Neuronal stem cell (in vitro differentiated cells): ENCODE data around the gene MGAT4C.

Experiments
- DNase-seq: peaks from one replicate; pipeline ENCODE4 v3.0.0-alpha.2; 2013; ENCODE audit warnings: low spot score
- H2AFZ ChIP-seq: one replicate; pipeline ENCODE4 v1.6.1; 2013; ENCODE audit warnings: mild to moderate bottlenecking, low read length, inconsistent platforms
- H2AK5ac ChIP-seq: 2 replicates; pipeline ENCODE4 v1.6.1; 2013; ENCODE audit warnings: low read depth, mild to moderate bottlenecking, inconsistent platforms, low read length, moderate library complexity, mixed read lengths
- H2BK120ac ChIP-seq: 2 replicates; pipeline ENCODE4 v1.6.1; 2013; ENCODE audit warnings: low read depth, mild to moderate bottlenecking, inconsistent platforms, low read length, moderate library complexity, mixed read lengths
- H2BK12ac ChIP-seq: one replicate; pipeline ENCODE4 v1.6.1; 2013; ENCODE audit warnings: low read length, inconsistent platforms
- H2BK15ac ChIP-seq: 2 replicates; pipeline ENCODE4 v1.6.1; 2013; ENCODE audit warnings: mild to moderate bottlenecking, low read length, inconsistent platforms, mixed read lengths
- H2BK5ac ChIP-seq: one replicate; pipeline ENCODE4 v1.6.1; 2013; ENCODE audit warnings: inconsistent platforms, mild to moderate bottlenecking, low read length, moderate library complexity
- H3K14ac ChIP-seq: one replicate; pipeline ENCODE4 v1.6.1; 2013; ENCODE audit warnings: low read length, inconsistent platforms
- H3K18ac ChIP-seq: 2 replicates; pipeline ENCODE4 v1.6.1; 2013; ENCODE audit warnings: low read length, inconsistent platforms
- H3K23ac ChIP-seq: 2 replicates; pipeline ENCODE4 v1.6.1; 2013; ENCODE audit warnings: low read depth, mild to moderate bottlenecking, mixed read lengths, low read length, inconsistent platforms; ENCODE audit not compliant: poor library complexity
- H3K27ac ChIP-seq: replicated peaks from 3 replicates; pipeline ENCODE4 v1.5.1; 2013; ENCODE audit warnings: low read length, inconsistent platforms
- H3K27me3 ChIP-seq, 3 experiments: 2 replicates each; pipeline ENCODE4 v1.6.1; 2013; ENCODE audit warnings: low read length in 3 of 3, mild to moderate bottlenecking in 2 of 3, inconsistent platforms in 1 of 3, low read depth in 1 of 3, mixed read lengths in 1 of 3, moderate library complexity in 1 of 3; ENCODE audit not compliant: control insufficient read depth in 3 of 3, insufficient read depth in 3 of 3
- H3K36me3 ChIP-seq, 2 donors: replicated peaks in 1 of 2; 2 replicates each; pipeline ENCODE4 v1.6.1; 2013; ENCODE audit warnings: low read length in 2 of 2; ENCODE audit not compliant: control insufficient read depth in 2 of 2, insufficient read depth in 2 of 2
- H3K4ac ChIP-seq: 2 replicates; pipeline ENCODE4 v1.6.1; 2013; ENCODE audit warnings: inconsistent platforms, mild to moderate bottlenecking, low read length, moderate library complexity
- H3K4me1 ChIP-seq, 2 donors: 1 replicate in 1 of 2; 2 replicates in 1 of 2; pipeline ENCODE4 v1.6.1; 2013; ENCODE audit warnings: low read length in 2 of 2, low read depth in 1 of 2; ENCODE audit not compliant: control insufficient read depth in 2 of 2, insufficient read depth in 1 of 2
- H3K4me2 ChIP-seq: one replicate; pipeline ENCODE4 v1.6.1; 2013; ENCODE audit warnings: mild to moderate bottlenecking, low read length, inconsistent platforms; ENCODE audit not compliant: insufficient read depth, poor library complexity, severe bottlenecking
- H3K4me3 ChIP-seq, 2 donors: 2 replicates each; pipeline ENCODE4 v1.5.1; 2013; ENCODE audit warnings: low read length in 2 of 2, mild to moderate bottlenecking in 2 of 2, inconsistent platforms in 1 of 2, moderate library complexity in 1 of 2
- H3K79me1 ChIP-seq: one replicate; pipeline ENCODE4 v1.6.1; 2013; ENCODE audit warnings: low read depth, mild to moderate bottlenecking, inconsistent platforms, low read length, moderate library complexity
- H3K9ac ChIP-seq: one replicate; pipeline ENCODE4 v1.6.1; 2013; ENCODE audit warnings: mild to moderate bottlenecking, low read depth, low read length, inconsistent platforms; ENCODE audit not compliant: poor library complexity
- H3K9me3 ChIP-seq, 2 donors: replicated peaks in 1 of 2; 2 replicates each; pipeline versions ENCODE3 to v1.6.1; 2013; ENCODE audit warnings: low read length in 2 of 2, mild to moderate bottlenecking in 2 of 2, inconsistent platforms in 1 of 2, low read depth in 1 of 2, mixed read lengths in 1 of 2, moderate library complexity in 1 of 2; ENCODE audit not compliant: control insufficient read depth in 2 of 2, insufficient read depth in 1 of 2
- H4K8ac ChIP-seq: one replicate; pipeline ENCODE4 v1.6.1; 2013; ENCODE audit warnings: low read depth, mild to moderate bottlenecking, inconsistent platforms, low read length, moderate library complexity
- H4K91ac ChIP-seq: one replicate; pipeline ENCODE4 v1.6.1; 2013; ENCODE audit warnings: low read length, low read depth, mild to moderate bottlenecking, inconsistent platforms; ENCODE audit not compliant: poor library complexity
- WGBS, 2 donors: extraction: QIAGEN DNeasy Blood & Tissue Kit; methylation state at CpG; one replicate each; pipeline ENCODE4 v1.1.7; 2013; ENCODE audit warnings: missing lambda C conversion rate in 2 of 2, mixed read lengths in 1 of 2; ENCODE audit not compliant: insufficient read length in 2 of 2, insufficient replicate concordance in 1 of 2; ENCODE audit errors: extremely low coverage in 2 of 2; 5-methylcytosine and 5-hydroxymethylcytosine counted together

Gene MGAT4C

DNA sequence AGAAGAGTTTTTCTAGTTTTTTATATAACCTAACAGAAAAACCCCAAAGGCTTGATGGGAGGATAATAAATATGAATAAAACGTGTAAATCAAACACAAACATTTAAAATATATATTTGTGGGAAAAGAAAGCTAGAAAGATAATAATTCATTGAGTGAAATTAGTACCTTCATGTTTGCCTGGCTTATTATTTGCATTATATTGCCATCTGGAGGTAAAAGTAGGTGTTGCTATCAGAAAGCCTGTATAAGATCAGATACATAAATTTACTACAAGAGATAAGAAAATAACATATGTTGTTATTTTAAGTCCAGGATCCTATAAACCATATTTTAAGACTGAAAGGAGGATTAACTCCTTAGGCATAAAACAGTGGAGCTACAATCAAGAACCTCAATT lies 304.4 kb downstream of the MGAT4C start:
- Histone ChIP-seq H3K9me3 (peaks cover 0 to 2% of the 10 kb centered on the region in 2 donors), H3K9ac (no peak overlapping the region), H3K4me3 (no peak overlapping the region), H3K4me1 (no peaks in the 10 kb centered on the region), H3K4me2 (no peak overlapping the region), H3K23ac (no peak overlapping the region), H2BK120ac (no peak overlapping the region), H3K4ac (no peak overlapping the region), H3K36me3 (no peaks in the 10 kb centered on the region), H3K14ac (no peak overlapping the region), H2BK12ac (no peak overlapping the region), H2BK5ac (no peak overlapping the region), H2AK5ac (no peak overlapping the region), H2BK15ac (no peak overlapping the region), H3K27me3 (no peaks in the 10 kb centered on the region), H3K79me1 (no peaks in the 10 kb centered on the region), H4K91ac (no peak overlapping the region), H4K8ac (no peak overlapping the region), H2AFZ (no peak overlapping the region), H3K27ac (no peak overlapping the region), H3K18ac (no peak overlapping the region)
- no peak for DNase-seq
- WGBS, 2 donors: no CpG with 5 or more reads among the region's 1 CpG

DNA sequence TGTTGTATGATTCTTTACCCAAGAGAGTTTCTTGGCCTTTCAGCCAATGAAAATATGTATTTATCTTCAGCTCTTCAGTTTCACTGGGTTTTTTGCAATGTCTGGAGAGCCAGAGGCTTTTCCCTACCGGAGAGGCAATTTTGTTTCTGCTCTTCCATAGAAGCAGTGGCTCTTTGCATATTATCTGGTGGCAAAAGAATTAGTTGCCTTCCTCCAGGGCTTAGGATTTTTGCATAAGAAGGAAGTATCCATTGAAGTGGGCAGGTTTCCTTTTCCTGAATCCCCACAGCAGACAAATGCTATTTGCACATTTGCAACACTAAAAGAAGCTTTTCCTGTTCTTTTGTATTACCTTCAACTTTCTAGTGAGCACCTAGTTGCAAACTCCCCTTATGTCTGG lies 306.9 kb downstream of the MGAT4C start:
- Histone ChIP-seq H3K27me3 (no peaks in the 10 kb centered on the region), H3K18ac (no peak overlapping the region), H4K91ac (no peak overlapping the region), H3K4me2 (no peak overlapping the region), H3K4me1 (no peaks in the 10 kb centered on the region), H2BK12ac (no peak overlapping the region), H3K9me3 (peaks cover 0 to 2% of the 10 kb centered on the region in 2 donors), H2BK120ac (no peak overlapping the region), H3K4me3 (no peak overlapping the region), H2AFZ (peak overlapping the region; percentile 68), H3K9ac (no peak overlapping the region), H2BK5ac (no peak overlapping the region), H3K79me1 (no peaks in the 10 kb centered on the region), H3K14ac (no peak overlapping the region), H2BK15ac (no peak overlapping the region), H3K23ac (no peak overlapping the region), H3K4ac (no peak overlapping the region), H3K36me3 (no peaks in the 10 kb centered on the region), H3K27ac (no peak overlapping the region), H4K8ac (no peak overlapping the region), H2AK5ac (no peak overlapping the region)
- DNase-seq: no peak
- no CpG with 5 or more reads among the region's 1 CpG for WGBS, 2 donors

DNA sequence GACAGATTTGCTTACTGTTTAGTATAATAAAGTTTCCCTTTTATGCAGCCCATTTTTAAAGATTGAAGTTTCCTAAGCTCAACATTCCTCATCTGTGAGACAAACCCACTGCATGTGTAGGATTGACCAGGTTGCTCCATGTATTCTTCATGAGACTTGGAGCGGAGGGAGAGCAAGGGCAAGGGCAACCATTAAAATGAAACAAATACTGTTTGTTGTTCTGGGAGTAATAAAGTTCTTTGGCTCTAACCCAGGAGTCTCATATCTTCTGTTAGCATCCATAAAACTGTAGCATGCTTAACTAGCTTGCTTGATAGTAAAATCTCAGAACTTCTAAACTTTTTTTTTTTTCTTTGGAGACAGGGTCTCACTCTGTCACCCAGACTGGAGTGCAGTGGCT lies 307.9 kb downstream of the MGAT4C start:
- Histone ChIP-seq H2AK5ac (no peak overlapping the region), H4K91ac (no peak overlapping the region), H3K9ac (no peak overlapping the region), H3K36me3 (no peaks in the 10 kb centered on the region), H3K23ac (no peak overlapping the region), H3K79me1 (no peaks in the 10 kb centered on the region), H2BK5ac (no peak overlapping the region), H3K4me3 (no peak overlapping the region), H2BK15ac (no peak overlapping the region), H2BK12ac (no peak overlapping the region), H3K18ac (no peak overlapping the region), H3K4me2 (no peak overlapping the region), H2AFZ (no peak overlapping the region), H3K27me3 (no peaks in the 10 kb centered on the region), H3K9me3 (peaks cover 0 to 2% of the 10 kb centered on the region in 2 donors), H3K4ac (no peak overlapping the region), H4K8ac (no peak overlapping the region), H2BK120ac (no peak overlapping the region), H3K27ac (no peak overlapping the region), H3K4me1 (no peaks in the 10 kb centered on the region), H3K14ac (no peak overlapping the region)
- WGBS, 2 donors: no CpG with 5 or more reads among the region's 1 CpG
- DNase-seq: no peak

GRCh38 chr12:85947286-85947685 lies 308.9 kb downstream of the MGAT4C start:
- no peak for DNase-seq
- Histone ChIP-seq H3K18ac (no peak overlapping the region), H3K4me1 (no peaks in the 10 kb centered on the region), H2BK12ac (no peak overlapping the region), H3K9ac (no peak overlapping the region), H3K27ac (no peak overlapping the region), H3K27me3 (no peaks in the 10 kb centered on the region), H3K23ac (no peak overlapping the region), H3K4ac (no peak overlapping the region), H3K14ac (no peak overlapping the region), H2AFZ (no peak overlapping the region), H2AK5ac (no peak overlapping the region), H3K36me3 (no peaks in the 10 kb centered on the region), H3K9me3 (peaks cover 0 to 2% of the 10 kb centered on the region in 2 donors), H3K4me2 (no peak overlapping the region), H2BK15ac (no peak overlapping the region), H2BK120ac (no peak overlapping the region), H4K8ac (no peak overlapping the region), H2BK5ac (no peak overlapping the region), H3K4me3 (no peak overlapping the region), H3K79me1 (no peaks in the 10 kb centered on the region), H4K91ac (no peak overlapping the region)
- no CpG with 5 or more reads among the region's 12 CpGs for WGBS, 2 donors
